Right lobe of liver (tissue), 6 donors: ENCODE data around the gene PPFIA3. TPM values are rescaled to one million over a fixed set of nuclear protein-coding genes. Genes with fewer than 3 reads are reported as not detected.
"Not testable (repeated sequence)": the region's sequence is repeated elsewhere in the genome, so short reads cannot be mapped to it uniquely, and the experiment has no call there.

Experiments used
- ATAC-seq, 4 donors: fragments of 200-7000 bp; cut with Tn5 transposase; one replicate each; pipeline ENCODE4 v1.9.1; 2020; ENCODE audit warnings: mild to moderate bottlenecking in 4 of 4, moderate library complexity in 4 of 4
- DNase-seq, 3 donors: peaks; one replicate each; pipeline ENCODE4 v3.0.0-alpha.2; 2020
- H3K27ac ChIP-seq, 3 donors: fragments of 200-600 bp; one replicate each; pipeline ENCODE4 v1.8.0; 2022
- H3K27me3 ChIP-seq, 2 donors: fragments of 200-600 bp; one replicate each; pipeline ENCODE4 v1.8.0; 2022
- H3K36me3 ChIP-seq, 4 donors: fragments of 200-600 bp; sonication (generic) in 1 of 4; one replicate each; pipeline versions ENCODE4 v1.5.1 to v1.8.0; 2017 to 2022; ENCODE audit warnings: control low read depth in 1 of 4
- H3K4me1 ChIP-seq, 4 donors: fragments of 200-600 bp; sonication (generic) in 1 of 4; one replicate each; pipeline versions ENCODE4 v1.5.1 to v1.8.0; 2017 to 2022; ENCODE audit warnings: control low read depth in 1 of 4
- H3K4me3 ChIP-seq, 3 donors: fragments of 200-600 bp; one replicate each; pipeline ENCODE4 v1.8.0; 2022
- H3K9me3 ChIP-seq, 4 donors: fragments of 200-600 bp; sonication (generic) in 1 of 4; one replicate each; pipeline versions ENCODE4 v1.5.1 to v1.8.0; 2017 to 2022; ENCODE audit warnings: control low read depth in 1 of 4
- POLR2A ChIP-seq: fragments of 450-650 bp; IDR thresholded peaks from one replicate; pipeline ENCODE4 v1.6.1; 2017; ENCODE audit warnings: antibody characterized with exemption, mild to moderate bottlenecking
- WGBS: methylation state at CpG from one replicate; pipeline ENCODE4 v1.1.6; 2018; ENCODE audit warnings: low coverage, low lambda C conversion rate; ENCODE audit not compliant: insufficient coverage; ENCODE audit errors: missing lambda C conversion rate; 5-methylcytosine and 5-hydroxymethylcytosine counted together
- intact Hi-C, 2 donors: fragments of 100-400 bp; cut with DNase I; formaldehyde crosslinking; loops; one replicate each; pipeline versions ENCODE4 v1.11.2 to v1.14.1; 2022
- total RNA-seq, 6 experiments: library from RNA; depleted of rRNA in 2 of 6; stranded (reverse); fragments of >200 nt in 2 of 6; fragmentation: NEBNext Ultra II Directional in 3 of 6; extraction: Animal tissue kit (Norgen Biotek cat#: 25700) in 3 of 6; gene quantifications; one replicate each; pipeline versions ENCODE4 v1.1.0 to v1.2.4, GENCODE V29; 2016 to 2023
- TF ChIP-seq, protein P1 (sequence below), 4 donors: fragments of 200-600 bp in 3 of 4; fragments of 450-650 bp in 1 of 4; IDR thresholded peaks; one replicate each; pipeline versions ENCODE4 v1.5.1 to v1.8.0; 2016 to 2022; ENCODE audit warnings: antibody characterized with exemption in 4 of 4, mild to moderate bottlenecking in 2 of 4
- donor health status: DM: no; HTN: yes; CAD: no.
- donor health status: DM: no; HTN: no; CAD: no.
- donor health status: DM: no; HTN: no; CAD: no.
- donor health status: DM: no; HTN: yes; CAD: no.
- donor health status: DM: no; HTN: yes; CAD: no.

Gene PPFIA3
- total RNA-seq, 6 experiments from 2014 or later: 1.8 to 6.6 (median 3.1) TPM

GRCh38 chr19:49073514-49074378 is 45.6 kb upstream of the PPFIA3 start:
- intact Hi-C loops: no loop called here
- Histone ChIP-seq H3K4me3 (no peak overlapping the region), H3K27ac (no peak overlapping the region), H3K27me3 (peaks cover 0 to 9% of the 10 kb centered on the region in 2 donors), H3K9me3 (no peaks in the 10 kb centered on the region), H3K36me3 (no peaks in the 10 kb centered on the region), H3K4me1 (peaks cover 0 to 3% (median 0%) of the 10 kb centered on the region in 4 donors)
- WGBS: 45% methylated on average over 19 of the region's 23 CpGs
- TF ChIP-seq, protein P1, sequence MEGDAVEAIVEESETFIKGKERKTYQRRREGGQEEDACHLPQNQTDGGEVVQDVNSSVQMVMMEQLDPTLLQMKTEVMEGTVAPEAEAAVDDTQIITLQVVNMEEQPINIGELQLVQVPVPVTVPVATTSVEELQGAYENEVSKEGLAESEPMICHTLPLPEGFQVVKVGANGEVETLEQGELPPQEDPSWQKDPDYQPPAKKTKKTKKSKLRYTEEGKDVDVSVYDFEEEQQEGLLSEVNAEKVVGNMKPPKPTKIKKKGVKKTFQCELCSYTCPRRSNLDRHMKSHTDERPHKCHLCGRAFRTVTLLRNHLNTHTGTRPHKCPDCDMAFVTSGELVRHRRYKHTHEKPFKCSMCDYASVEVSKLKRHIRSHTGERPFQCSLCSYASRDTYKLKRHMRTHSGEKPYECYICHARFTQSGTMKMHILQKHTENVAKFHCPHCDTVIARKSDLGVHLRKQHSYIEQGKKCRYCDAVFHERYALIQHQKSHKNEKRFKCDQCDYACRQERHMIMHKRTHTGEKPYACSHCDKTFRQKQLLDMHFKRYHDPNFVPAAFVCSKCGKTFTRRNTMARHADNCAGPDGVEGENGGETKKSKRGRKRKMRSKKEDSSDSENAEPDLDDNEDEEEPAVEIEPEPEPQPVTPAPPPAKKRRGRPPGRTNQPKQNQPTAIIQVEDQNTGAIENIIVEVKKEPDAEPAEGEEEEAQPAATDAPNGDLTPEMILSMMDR (IDR thresholded peaks at IDR 0.05): peak in 2 of 4 donors; percentile 11 to 26
- no peak for TF ChIP-seq POLR2A
- no peak for DNase-seq
- peak in 3 of 4 donors; percentile 27 to 57 (median 29) for ATAC-seq

- intact Hi-C loops, H3K9me3 ChIP-seq, H3K4me3 ChIP-seq, H3K4me1 ChIP-seq, H3K36me3 ChIP-seq, H3K27me3 ChIP-seq, H3K27ac ChIP-seq: not testable (repeated sequence)
- WGBS: 0% methylated on average over 2 of the region's 9 CpGs
- ATAC-seq: peak; percentile 56 to 72 (median 60)
- TF ChIP-seq, protein P1 (IDR thresholded peaks at IDR 0.05): peak; percentile 71 to 82 (median 74)
- DNase-seq: peak; percentile 83 to 86 (median 86)
These were observed 44.5 kb upstream of the PPFIA3 start for GRCh38 chr19:49074869-49075268.

DNA sequence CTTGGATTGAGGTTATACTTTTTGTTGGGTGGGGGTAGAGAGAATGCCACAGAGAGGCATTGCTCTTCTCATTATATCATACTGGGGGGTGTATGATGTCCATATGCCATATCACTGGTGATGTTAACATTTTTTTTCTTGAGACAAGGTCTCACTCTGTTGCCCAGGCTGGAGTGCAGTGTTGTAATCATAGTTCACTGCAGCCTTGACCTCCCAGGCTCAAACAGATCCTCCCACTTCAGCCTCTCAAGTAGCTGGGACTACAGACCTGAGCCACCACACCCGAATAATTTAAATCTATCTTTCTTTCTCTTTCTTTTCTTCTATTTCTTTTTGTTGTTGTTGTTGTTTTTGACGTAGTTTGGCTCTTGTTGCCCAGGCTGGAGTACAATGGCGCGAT is 39.0 kb upstream of the PPFIA3 start:
- intact Hi-C loops: no loop called here
- no peak for ATAC-seq
- Histone ChIP-seq H3K36me3 (no peaks in the 10 kb centered on the region), H3K9me3 (no peaks in the 10 kb centered on the region), H3K27me3 (no peaks in the 10 kb centered on the region), H3K4me1 (no peaks in the 10 kb centered on the region), H3K27ac (no peak overlapping the region), H3K4me3 (no peak overlapping the region)
- no peak for TF ChIP-seq POLR2A
- TF ChIP-seq, protein P1 (IDR thresholded peaks at IDR 0.05): no peak
- 85% methylated on average over 4 of the region's 4 CpGs for WGBS
- no peak for DNase-seq

- Histone ChIP-seq H3K4me1 (peaks cover 0 to under 1% (median under 1%) of the 10 kb centered on the region in 4 donors), H3K27ac (no peak overlapping the region), H3K36me3 (no peaks in the 10 kb centered on the region), H3K4me3 (no peak overlapping the region), H3K27me3 (no peaks in the 10 kb centered on the region), H3K9me3 (no peaks in the 10 kb centered on the region)
- 80% methylated on average over 1 of the region's 1 CpG for WGBS
- ATAC-seq (no peak), DNase-seq (no peak)
- intact Hi-C loops: no loop called here
- TF ChIP-seq, protein P1 (IDR thresholded peaks at IDR 0.05): no peak
- no peak for TF ChIP-seq POLR2A
These were observed 38.1 kb upstream of the PPFIA3 start for GRCh38 chr19:49081273-49081672.
